HepG2 (cell line): ENCODE results near the gene FAM89B. TPM values are rescaled to one million over a fixed set of nuclear protein-coding genes. Genes with fewer than 3 reads are reported as not detected.

Source experiments
- ELK4 ChIP-seq: sonication (generic); formaldehyde crosslinking; IDR thresholded peaks from 2 replicates; pipeline ENCODE4 v1.9.0; 2021; ENCODE audit warnings: missing genetic modification reagents, borderline replicate concordance
- HINFP ChIP-seq: sonication (generic); formaldehyde crosslinking; IDR thresholded peaks from 2 replicates; pipeline ENCODE4 v1.4.0; 2020; ENCODE audit warnings: low read depth, mild to moderate bottlenecking, missing genetic modification reagents
- JDP2 ChIP-seq: sonication (generic); formaldehyde crosslinking; IDR thresholded peaks from 2 replicates; pipeline ENCODE4 v1.8.1; 2022; ENCODE audit warnings: missing genetic modification reagents, borderline replicate concordance
- JUND ChIP-seq: sonication (generic); formaldehyde crosslinking; IDR thresholded peaks from 2 replicates; pipeline ENCODE4 v1.8.0; 2022; ENCODE audit warnings: mild to moderate bottlenecking, missing genetic modification reagents
- KLF12 ChIP-seq: sonication (generic); formaldehyde crosslinking; IDR thresholded peaks from 2 replicates; pipeline ENCODE4 v1.4.0; 2020; ENCODE audit warnings: missing genetic modification reagents, borderline replicate concordance
- MIXL1 ChIP-seq: IDR thresholded peaks from 2 replicates; pipeline ENCODE4 v1.6.1; 2016
- PAXIP1 ChIP-seq: sonication (generic); formaldehyde crosslinking; conservative IDR thresholded peaks from 2 replicates; pipeline ENCODE4 v1.4.0; 2020; ENCODE audit warnings: mild to moderate bottlenecking, missing genetic modification reagents, moderate library complexity
- PITX1 ChIP-seq: sonication (generic); formaldehyde crosslinking; IDR thresholded peaks from 2 replicates; pipeline ENCODE4 v1.5.1; 2020; ENCODE audit warnings: mild to moderate bottlenecking, missing genetic modification reagents
- RARG ChIP-seq: sonication (generic); formaldehyde crosslinking; IDR thresholded peaks from 2 replicates; pipeline ENCODE4 v1.4.0; 2020; ENCODE audit warnings: low read depth, mild to moderate bottlenecking, missing genetic modification reagents
- SALL1 ChIP-seq: sonication (generic); formaldehyde crosslinking; IDR thresholded peaks from 2 replicates; pipeline ENCODE4 v1.8.0; 2022; ENCODE audit warnings: mild to moderate bottlenecking, missing genetic modification reagents
- SOX6 ChIP-seq, 2 experiments: fragments of 450-650 bp in 1 of 2; sonication (generic) in 1 of 2; formaldehyde crosslinking in 1 of 2; IDR thresholded peaks; 2 replicates each; pipeline versions ENCODE4 v1.4.0 to v1.6.1; 2017 to 2020; ENCODE audit warnings: antibody characterized with exemption in 1 of 2, mild to moderate bottlenecking in 1 of 2, missing genetic modification reagents in 1 of 2
- THYN1 ChIP-seq: sonication (generic); formaldehyde crosslinking; IDR thresholded peaks from 2 replicates; pipeline ENCODE4 v1.8.1; 2023; ENCODE audit warnings: low read depth, mild to moderate bottlenecking, moderate library complexity, missing genetic modification reagents, borderline replicate concordance
- TSC22D2 ChIP-seq: sonication (generic); formaldehyde crosslinking; IDR thresholded peaks from 2 replicates; pipeline ENCODE4 v1.5.1; 2020; ENCODE audit warnings: missing genetic modification reagents, mild to moderate bottlenecking, borderline replicate concordance
- ZBTB44 ChIP-seq: sonication (generic); formaldehyde crosslinking; IDR thresholded peaks from 2 replicates; pipeline ENCODE4 v1.4.0; 2020; ENCODE audit warnings: missing genetic modification reagents
- ZNF383 ChIP-seq: sonication (generic); formaldehyde crosslinking; IDR thresholded peaks from 2 replicates; pipeline ENCODE4 v1.4.0; 2020; ENCODE audit warnings: missing genetic modification reagents, mild to moderate bottlenecking, borderline replicate concordance
- polyA plus RNA-seq, 8 experiments: library from polyadenylated mRNA; depleted of rRNA in 3 of 8; stranded (reverse) in 7 of 8; unstranded in 1 of 8; fragments of >200 nt; fragmentation: Illumina TruSeq in 4 of 8; extraction: Trizol in 4 of 8; gene quantifications; 2 replicates each; pipeline versions ENCODE4 v1.2.1 to v1.2.3, GENCODE V29; 2011 to 2016; ENCODE audit warnings: low read depth in 4 of 8, missing spikeins in 1 of 8, mixed read lengths in 1 of 8; ENCODE audit not compliant: insufficient read depth in 1 of 8
- total RNA-seq, 5 experiments: library from RNA; depleted of rRNA; stranded (reverse); fragments of >200 nt; fragmentation: Illumina TruSeq; extraction: Trizol; gene quantifications; 2 replicates each; pipeline ENCODE4 v1.2.3, GENCODE V29; 2016; ENCODE audit warnings: low read depth in 1 of 5
- TF ChIP-seq, protein P1 (sequence below): sonication (generic); formaldehyde crosslinking; IDR thresholded peaks from 2 replicates; pipeline ENCODE4 v1.5.1; 2020; ENCODE audit warnings: missing genetic modification reagents, mild to moderate bottlenecking, borderline replicate concordance

The FAM89B gene
- total and polyA plus RNA-seq, 2 of the 13 experiments (the other 11 are each of a cell fraction or from before 2014, with no cell fraction given): 5.7 to 8.0 TPM

DNA sequence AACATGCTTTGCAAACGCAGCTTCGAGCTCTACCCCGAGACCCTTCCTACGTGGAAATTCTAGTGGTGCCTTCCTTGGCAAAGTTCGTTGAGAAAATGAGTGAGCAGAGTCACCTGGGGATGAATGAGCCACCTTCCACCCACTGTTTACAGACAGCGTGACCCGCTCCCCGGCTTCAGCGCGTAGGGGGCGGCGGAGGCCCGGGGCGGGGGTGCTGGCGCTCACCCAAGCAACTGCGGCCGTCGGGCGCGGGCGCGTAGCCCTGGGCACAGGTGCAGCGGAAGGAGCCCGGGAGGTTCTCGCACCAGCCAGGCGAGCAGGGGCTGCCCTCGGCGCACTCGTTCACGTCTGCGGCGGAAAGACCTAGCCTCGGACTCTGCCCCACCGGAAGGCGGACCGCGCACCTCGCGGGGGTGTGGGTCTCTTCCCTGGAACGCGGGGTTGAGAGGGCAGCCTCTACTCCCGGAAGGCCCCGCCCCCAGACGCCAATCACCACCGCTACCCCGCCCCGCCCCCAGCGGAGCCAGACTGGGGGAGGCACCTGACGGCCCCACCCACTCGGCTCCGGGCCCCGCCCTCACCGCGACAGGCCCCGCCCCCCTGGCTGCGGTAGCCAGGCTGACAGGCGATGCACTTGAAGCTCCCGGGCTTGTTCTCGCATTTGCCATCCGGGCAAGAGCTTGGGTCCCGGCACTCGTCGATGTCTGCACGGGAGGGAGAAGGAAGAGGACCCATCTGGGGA is 25.9 kb upstream of the FAM89B start (continued):
- TF ChIP-seq, protein P1, sequence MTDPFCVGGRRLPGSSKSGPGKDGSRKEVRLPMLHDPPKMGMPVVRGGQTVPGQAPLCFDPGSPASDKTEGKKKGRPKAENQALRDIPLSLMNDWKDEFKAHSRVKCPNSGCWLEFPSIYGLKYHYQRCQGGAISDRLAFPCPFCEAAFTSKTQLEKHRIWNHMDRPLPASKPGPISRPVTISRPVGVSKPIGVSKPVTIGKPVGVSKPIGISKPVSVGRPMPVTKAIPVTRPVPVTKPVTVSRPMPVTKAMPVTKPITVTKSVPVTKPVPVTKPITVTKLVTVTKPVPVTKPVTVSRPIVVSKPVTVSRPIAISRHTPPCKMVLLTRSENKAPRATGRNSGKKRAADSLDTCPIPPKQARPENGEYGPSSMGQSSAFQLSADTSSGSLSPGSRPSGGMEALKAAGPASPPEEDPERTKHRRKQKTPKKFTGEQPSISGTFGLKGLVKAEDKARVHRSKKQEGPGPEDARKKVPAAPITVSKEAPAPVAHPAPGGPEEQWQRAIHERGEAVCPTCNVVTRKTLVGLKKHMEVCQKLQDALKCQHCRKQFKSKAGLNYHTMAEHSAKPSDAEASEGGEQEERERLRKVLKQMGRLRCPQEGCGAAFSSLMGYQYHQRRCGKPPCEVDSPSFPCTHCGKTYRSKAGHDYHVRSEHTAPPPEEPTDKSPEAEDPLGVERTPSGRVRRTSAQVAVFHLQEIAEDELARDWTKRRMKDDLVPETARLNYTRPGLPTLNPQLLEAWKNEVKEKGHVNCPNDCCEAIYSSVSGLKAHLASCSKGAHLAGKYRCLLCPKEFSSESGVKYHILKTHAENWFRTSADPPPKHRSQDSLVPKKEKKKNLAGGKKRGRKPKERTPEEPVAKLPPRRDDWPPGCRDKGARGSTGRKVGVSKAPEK (CRISPR knock-in tag): no peak
- TF ChIP-seq SOX6 (IDR thresholded peaks at IDR 0.05): no peak
- TF ChIP-seq SOX6 (CRISPR knock-in tag; IDR thresholded peaks at IDR 0.05): peak; percentile 31; the same call in 1 of the 2 replicates
- TF ChIP-seq PITX1 (CRISPR knock-in tag): 0 out of 2 replicates have a peak, but pooled peaks have one; percentile 30
- TF ChIP-seq ZBTB44 (CRISPR knock-in tag): no peak
- TF ChIP-seq ELK4 (CRISPR knock-in tag): no peak
- peak; percentile 88 for TF ChIP-seq HINFP (CRISPR knock-in tag)
- TF ChIP-seq SALL1 (CRISPR knock-in tag): peak; percentile 57; the same call in 1 of the 2 replicates
- TF ChIP-seq PAXIP1 (CRISPR knock-in tag): peak; percentile 58; the same call in 1 of the 2 replicates
- TF ChIP-seq KLF12: 0 out of 2 replicates have a peak, but pooled peaks have one; percentile 44
- TF ChIP-seq JDP2 (CRISPR knock-in tag): no peak
- no peak for TF ChIP-seq MIXL1 (CRISPR knock-in tag)
- TF ChIP-seq TSC22D2 (CRISPR knock-in tag): no peak
- no peak for TF ChIP-seq RARG (CRISPR knock-in tag)
- TF ChIP-seq THYN1 (CRISPR knock-in tag): no peak
- TF ChIP-seq JUND (CRISPR knock-in tag): peak; percentile 43; the same call in 1 of the 2 replicates
- TF ChIP-seq ZNF383: no peak
